H9 (cell line): ENCODE results near the gene TIFAB. TPM values are rescaled to one million over a fixed set of nuclear protein-coding genes. Genes with fewer than 3 reads are reported as not detected.

Experiments used
- DNase-seq: peaks from one replicate; pipeline ENCODE4 v3.0.0-alpha.2; 2017
- H2AFZ ChIP-seq: one replicate; pipeline ENCODE4 v1.6.1; 2013; ENCODE audit warnings: mild to moderate bottlenecking, low read length, control low read depth, moderate library complexity
- H2AK5ac ChIP-seq: 2 replicates; pipeline ENCODE4 v1.6.1; 2013; ENCODE audit warnings: low read length, control low read depth, mixed read lengths; ENCODE audit not compliant: insufficient read length
- H2BK120ac ChIP-seq: one replicate; pipeline ENCODE4 v1.6.1; 2013; ENCODE audit warnings: low read depth, mild to moderate bottlenecking, low read length, control low read depth, inconsistent platforms; ENCODE audit not compliant: poor library complexity, severe bottlenecking
- H2BK12ac ChIP-seq: 2 replicates; pipeline ENCODE4 v1.6.1; 2013; ENCODE audit warnings: low read length, control low read depth, mixed read lengths, low read depth; ENCODE audit not compliant: insufficient read length
- H2BK15ac ChIP-seq: 2 replicates; pipeline ENCODE4 v1.6.1; 2013; ENCODE audit warnings: low read depth, low read length, control low read depth
- H2BK20ac ChIP-seq: one replicate; pipeline ENCODE4 v1.6.1; 2013; ENCODE audit warnings: low read depth, mild to moderate bottlenecking, low read length, control low read depth, inconsistent platforms; ENCODE audit not compliant: poor library complexity, severe bottlenecking
- H2BK5ac ChIP-seq: 2 replicates; pipeline ENCODE4 v1.6.1; 2013; ENCODE audit warnings: low read length, control low read depth, mixed read lengths; ENCODE audit not compliant: insufficient read length
- H3K14ac ChIP-seq: 2 replicates; pipeline ENCODE4 v1.6.1; 2013; ENCODE audit warnings: low read length, control low read depth; ENCODE audit not compliant: insufficient read depth
- H3K18ac ChIP-seq: 2 replicates; pipeline ENCODE4 v1.6.1; 2013; ENCODE audit warnings: low read depth, mild to moderate bottlenecking, mixed read lengths, low read length, control low read depth; ENCODE audit not compliant: insufficient read length
- H3K23ac ChIP-seq: 2 replicates; pipeline ENCODE4 v1.6.1; 2013; ENCODE audit warnings: low read length, control low read depth, mixed read lengths, low read depth; ENCODE audit not compliant: insufficient read length
- H3K23me2 ChIP-seq: 2 replicates; pipeline ENCODE4 v1.6.1; 2013; ENCODE audit warnings: low read depth, mild to moderate bottlenecking, mixed read lengths, low read length, control low read depth; ENCODE audit not compliant: insufficient read length, poor library complexity, severe bottlenecking
- H3K27ac ChIP-seq: 2 replicates; pipeline ENCODE4 v1.5.1; 2013; ENCODE audit warnings: low read length, control low read depth, mixed read lengths, low read depth; ENCODE audit not compliant: insufficient read length
- H3K27me3 ChIP-seq: 2 replicates; pipeline ENCODE4 v1.6.1; 2013; ENCODE audit warnings: low read length, control low read depth, inconsistent platforms; ENCODE audit not compliant: insufficient read depth
- H3K4ac ChIP-seq: 2 replicates; pipeline ENCODE4 v1.6.1; 2013; ENCODE audit warnings: low read depth, mild to moderate bottlenecking, control low read depth, inconsistent platforms, low read length, moderate library complexity
- H3K4me1 ChIP-seq: 2 replicates; pipeline ENCODE4 v1.6.1; 2013; ENCODE audit warnings: low read length, control low read depth, inconsistent platforms; ENCODE audit not compliant: insufficient read depth
- H3K4me2 ChIP-seq: 2 replicates; pipeline ENCODE4 v1.6.1; 2013; ENCODE audit warnings: low read length, control low read depth, mixed read lengths; ENCODE audit not compliant: insufficient read length, insufficient read depth
- H3K56ac ChIP-seq: 2 replicates; pipeline ENCODE4 v1.6.1; 2013; ENCODE audit warnings: low read depth, mild to moderate bottlenecking, mixed read lengths, low read length, control low read depth; ENCODE audit not compliant: insufficient read length
- H3K79me1 ChIP-seq: 2 replicates; pipeline ENCODE4 v1.6.1; 2013; ENCODE audit warnings: low read depth, mild to moderate bottlenecking, moderate library complexity, low read length, control low read depth, inconsistent platforms; ENCODE audit not compliant: insufficient read depth, poor library complexity, severe bottlenecking
- H3K79me2 ChIP-seq: 2 replicates; pipeline ENCODE4 v1.6.1; 2013; ENCODE audit warnings: low read length, control low read depth, inconsistent platforms; ENCODE audit not compliant: insufficient read depth
- H3K9ac ChIP-seq: 2 replicates; pipeline ENCODE4 v1.6.1; 2013; ENCODE audit warnings: low read length, control low read depth, mixed read lengths; ENCODE audit not compliant: insufficient read length; ENCODE audit errors: extremely low read depth
- H3K9me3 ChIP-seq: one replicate; pipeline ENCODE4 v1.6.1; 2013; ENCODE audit warnings: low read depth, low read length, inconsistent platforms; ENCODE audit not compliant: control insufficient read depth
- H3T11ph ChIP-seq: one replicate; pipeline ENCODE4 v1.6.1; 2013; ENCODE audit warnings: mild to moderate bottlenecking, low read length, control low read depth, inconsistent platforms
- H4K20me1 ChIP-seq: one replicate; pipeline ENCODE4 v1.6.1; 2013; ENCODE audit not compliant: control insufficient read depth, insufficient read length, insufficient read depth
- H4K5ac ChIP-seq: 2 replicates; pipeline ENCODE4 v1.6.1; 2013; ENCODE audit warnings: low read depth, mild to moderate bottlenecking, mixed read lengths, low read length, control low read depth; ENCODE audit not compliant: insufficient read length
- H4K8ac ChIP-seq: replicated peaks from 2 replicates; pipeline ENCODE4 v1.6.1; 2013; ENCODE audit warnings: low read length, control low read depth, mixed read lengths, low read depth; ENCODE audit not compliant: insufficient read length
- H4K91ac ChIP-seq: 2 replicates; pipeline ENCODE4 v1.6.1; 2013; ENCODE audit warnings: low read depth, mild to moderate bottlenecking, moderate library complexity, mixed read lengths, low read length, control low read depth; ENCODE audit not compliant: insufficient read length
- H3K27ac Mint-ChIP-seq, 3 experiments: 2 replicates in 2 of 3; 3 replicates in 1 of 3; pipeline ENCODE4 v1.8.0; 2020 to 2021; ENCODE audit warnings: mixed read lengths in 3 of 3, mild to moderate bottlenecking in 1 of 3, moderate library complexity in 1 of 3
- H3K27me3 Mint-ChIP-seq: 2 replicates; pipeline ENCODE4 v1.8.0; 2021; ENCODE audit warnings: low read depth, mild to moderate bottlenecking, moderate library complexity, mixed read lengths
- H3K36me3 Mint-ChIP-seq, 3 experiments: 2 replicates in 2 of 3; 3 replicates in 1 of 3; pipeline ENCODE4 v1.8.0; 2020 to 2021; ENCODE audit warnings: low read depth in 3 of 3, mixed read lengths in 3 of 3; ENCODE audit not compliant: insufficient read depth in 1 of 3
- H3K4me1 Mint-ChIP-seq, 2 experiments: 2 replicates each; pipeline ENCODE4 v1.8.0; 2020; ENCODE audit warnings: mixed read lengths in 2 of 2
- H3K4me3 Mint-ChIP-seq, 2 experiments: 2 replicates in 1 of 2; 3 replicates in 1 of 2; pipeline ENCODE4 v1.8.0; 2020 to 2021; ENCODE audit warnings: mild to moderate bottlenecking in 2 of 2, mixed read lengths in 2 of 2, moderate library complexity in 1 of 2
- H3K9me3 Mint-ChIP-seq, 2 experiments: 2 replicates in 1 of 2; 3 replicates in 1 of 2; pipeline ENCODE4 v1.8.0; 2020; ENCODE audit warnings: mild to moderate bottlenecking in 2 of 2, mixed read lengths in 2 of 2, moderate library complexity in 1 of 2
- WGBS: extraction: QIAGEN DNeasy Blood & Tissue Kit; methylation state at CpG from one replicate; pipeline ENCODE4 v1.1.7; 2013; ENCODE audit warnings: missing lambda C conversion rate, low lambda C conversion rate, mixed read lengths; ENCODE audit not compliant: insufficient read length; ENCODE audit errors: extremely low coverage; 5-methylcytosine and 5-hydroxymethylcytosine counted together
- total RNA-seq: library from RNA; stranded (reverse); gene quantifications from 2 replicates; pipeline ENCODE4 v1.2.1, GENCODE V29; 2021
- TF ChIP-seq, protein P1 (sequence below): fragments of 200-600 bp; sonication (generic); conservative IDR thresholded peaks from 3 replicates; pipeline ENCODE4 v1.8.0; 2021; ENCODE audit warnings: antibody characterized with exemption, mild to moderate bottlenecking

The TIFAB gene
- total RNA-seq, 1 experiment from 2014 or later = not detected

DNA sequence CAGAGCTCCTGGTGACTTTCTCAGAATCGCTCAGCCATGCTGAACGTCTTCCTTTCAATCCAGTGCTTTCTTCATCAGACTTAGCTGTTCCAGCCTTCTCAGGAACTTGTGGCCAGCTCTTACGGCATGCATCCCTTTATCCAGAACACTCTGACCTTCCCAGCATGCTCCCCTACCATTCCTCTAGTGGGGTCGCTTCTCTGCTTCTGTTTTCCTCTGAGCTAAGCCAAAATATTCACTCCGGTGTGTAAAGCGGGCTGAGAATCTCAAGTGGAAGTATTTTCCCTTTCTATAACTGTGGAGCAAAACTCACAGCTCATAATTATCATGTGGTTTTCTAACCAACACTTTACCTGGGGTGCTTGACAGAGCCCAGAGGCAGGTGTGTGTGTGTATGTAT lies 11.2 kb downstream of the TIFAB start:
- Histone ChIP-seq H2BK15ac (no peak overlapping the region), H3K23ac (no peak overlapping the region), H3K18ac (no peak overlapping the region), H2BK12ac (no peak overlapping the region), H4K20me1 (no peaks in the 10 kb centered on the region), H3K4ac (no peak overlapping the region), H2BK20ac (no peak overlapping the region), H3K79me2 (no peaks in the 10 kb centered on the region), H3K23me2 (no peaks in the 10 kb centered on the region), H3K56ac (no peak overlapping the region), H3K27me3 (no peaks in the 10 kb centered on the region), H4K8ac (no peak overlapping the region), H3K4me1 (no peaks in the 10 kb centered on the region), H3K9ac (no peak overlapping the region), H3K27ac (no peak overlapping the region), H2BK120ac (no peak overlapping the region), H3K14ac (no peak overlapping the region), H4K91ac (no peak overlapping the region), H2AFZ (no peak overlapping the region), H2AK5ac (no peak overlapping the region), H3K9me3 (no peaks in the 10 kb centered on the region), H3T11ph (no peak overlapping the region), H4K5ac (no peak overlapping the region), H3K4me2 (no peak overlapping the region), H2BK5ac (no peak overlapping the region), H3K79me1 (no peaks in the 10 kb centered on the region)
- peaks cover 36% of the 10 kb centered on the region for H3K27me3 Mint-ChIP-seq
- H3K36me3 Mint-ChIP-seq = no peaks in the 10 kb centered on the region
- H3K4me3 Mint-ChIP-seq = no peak overlapping the region
- no peaks in the 10 kb centered on the region for H3K9me3 Mint-ChIP-seq
- H3K27ac Mint-ChIP-seq = no peak overlapping the region
- peaks cover 7 to 14% of the 10 kb centered on the region in 2 experiments; a peak in 3 of 4 replicates for H3K4me1 Mint-ChIP-seq
- peak; percentile 4 for DNase-seq
- no CpG with 5 or more reads among the region's 6 CpGs for WGBS
- TF ChIP-seq, protein P1, sequence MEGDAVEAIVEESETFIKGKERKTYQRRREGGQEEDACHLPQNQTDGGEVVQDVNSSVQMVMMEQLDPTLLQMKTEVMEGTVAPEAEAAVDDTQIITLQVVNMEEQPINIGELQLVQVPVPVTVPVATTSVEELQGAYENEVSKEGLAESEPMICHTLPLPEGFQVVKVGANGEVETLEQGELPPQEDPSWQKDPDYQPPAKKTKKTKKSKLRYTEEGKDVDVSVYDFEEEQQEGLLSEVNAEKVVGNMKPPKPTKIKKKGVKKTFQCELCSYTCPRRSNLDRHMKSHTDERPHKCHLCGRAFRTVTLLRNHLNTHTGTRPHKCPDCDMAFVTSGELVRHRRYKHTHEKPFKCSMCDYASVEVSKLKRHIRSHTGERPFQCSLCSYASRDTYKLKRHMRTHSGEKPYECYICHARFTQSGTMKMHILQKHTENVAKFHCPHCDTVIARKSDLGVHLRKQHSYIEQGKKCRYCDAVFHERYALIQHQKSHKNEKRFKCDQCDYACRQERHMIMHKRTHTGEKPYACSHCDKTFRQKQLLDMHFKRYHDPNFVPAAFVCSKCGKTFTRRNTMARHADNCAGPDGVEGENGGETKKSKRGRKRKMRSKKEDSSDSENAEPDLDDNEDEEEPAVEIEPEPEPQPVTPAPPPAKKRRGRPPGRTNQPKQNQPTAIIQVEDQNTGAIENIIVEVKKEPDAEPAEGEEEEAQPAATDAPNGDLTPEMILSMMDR = no peak
